Ovary (tissue), 3 donors: Measurements from ENCODE around the gene FGF5.

ENCODE experiments used
- CTCF ChIP-seq, 3 donors: fragments of 450-650 bp in 2 of 3; fragments of 200-600 bp in 1 of 3; IDR thresholded peaks; one replicate each; pipeline versions ENCODE4 v1.5.1 to v1.8.0; 2016 to 2022; ENCODE audit warnings: antibody characterized with exemption in 3 of 3, mild to moderate bottlenecking in 1 of 3
- EP300 ChIP-seq: sonication (generic); formaldehyde crosslinking; IDR thresholded peaks from one replicate; pipeline ENCODE4 v1.6.1; 2017; ENCODE audit warnings: antibody characterized with exemption
- POLR2A ChIP-seq: fragments of 450-650 bp; IDR thresholded peaks from one replicate; pipeline ENCODE4 v1.6.1; 2017; ENCODE audit warnings: antibody characterized with exemption, mild to moderate bottlenecking, moderate library complexity
- donor health status: DM: no; HTN: no; CAD: no.

GRCh38 chr4:80229590-80229989, 36.9 kb upstream of the FGF5 start:
- TF ChIP-seq POLR2A (no peak), CTCF (IDR thresholded peaks at IDR 0.05) (no peak), EP300 (no peak)
